ENCODE results near the gene KRTAP5-5. TPM values are rescaled to one million over a fixed set of nuclear protein-coding genes. Genes with fewer than 3 reads are reported as not detected.
A peak's percentile ranks its signal among the peaks of the same experiment; 100 is the strongest.

Gene KRTAP5-5
- total RNA-seq, 4 donors from 2014 or later = not detected

- Histone ChIP-seq H3K27ac (no peak overlapping the region), H3K4me1 (peaks cover 0 to 6% (median 0%) of the 10 kb centered on the region in 3 donors), H3K36me3 (no peaks in the 10 kb centered on the region), H3K4me3 (no peak overlapping the region), H3K27me3 (peaks cover 74% of the 10 kb centered on the region), H3K9me3 (no peaks in the 10 kb centered on the region)
- TF ChIP-seq EP300 (IDR thresholded peaks at IDR 0.05) (no peak), POLR2AphosphoS5 (IDR thresholded peaks at IDR 0.05) (no peak), POLR2A (IDR thresholded peaks at IDR 0.05) (no peak), CTCF (IDR thresholded peaks at IDR 0.05) (peak; percentile 66 to 91 (median 79))
- 46 to 70% methylated on average over 2 to 6 of the region's 35 CpGs for WGBS, 2 donors (ENCODE audit: low coverage in 1 of 2)
- peak; percentile 74 for ATAC-seq
Observed at GRCh38 chr11:1628506-1629325, 859 bp upstream of the KRTAP5-5 start.

GRCh38 chr11:1630271-1630670, 696 bp downstream of the KRTAP5-5 start:
- Histone ChIP-seq H3K4me1 (peaks cover 0 to 6% (median 0%) of the 10 kb centered on the region in 3 donors), H3K9me3 (no peaks in the 10 kb centered on the region), H3K36me3 (no peaks in the 10 kb centered on the region), H3K27ac (no peak overlapping the region), H3K27me3 (peaks cover 74% of the 10 kb centered on the region), H3K4me3 (no peak overlapping the region)
- no peak for ATAC-seq
- no CpG with 5 or more reads among the region's 2 CpGs for WGBS, 2 donors (ENCODE audit: low coverage in 1 of 2)
- no peak for TF ChIP-seq POLR2AphosphoS5 (IDR thresholded peaks at IDR 0.05)
- TF ChIP-seq POLR2A (IDR thresholded peaks at IDR 0.05) = no peak
- TF ChIP-seq EP300 (IDR thresholded peaks at IDR 0.05) = no peak
- no peak for TF ChIP-seq CTCF (IDR thresholded peaks at IDR 0.05)

- 74 to 80% methylated on average over 1 to 9 of the region's 13 CpGs for WGBS, 2 donors (ENCODE audit: low coverage in 1 of 2)
- H3K9me3 ChIP-seq = no peaks in the 10 kb centered on the region
- no peak for TF ChIP-seq EP300 (IDR thresholded peaks at IDR 0.05)
- no peak for TF ChIP-seq POLR2AphosphoS5 (IDR thresholded peaks at IDR 0.05)
- TF ChIP-seq CTCF (IDR thresholded peaks at IDR 0.05) = no peak
- TF ChIP-seq POLR2A (IDR thresholded peaks at IDR 0.05) = no peak
- peaks cover 68% of the 10 kb centered on the region for H3K27me3 ChIP-seq
- H3K36me3 ChIP-seq = no peaks in the 10 kb centered on the region
- no peak overlapping the region for H3K27ac ChIP-seq
- peaks cover 0 to 6% (median 0%) of the 10 kb centered on the region in 3 donors for H3K4me1 ChIP-seq
- no peak for ATAC-seq
- H3K4me3 ChIP-seq = no peak overlapping the region
Observed at GRCh38 chr11:1631066-1631568, 1.5 kb downstream of the KRTAP5-5 start.

GRCh38 chr11:1632053-1632714, 2.6 kb downstream of the KRTAP5-5 start:
- ATAC-seq = no peak
- WGBS, 2 donors (ENCODE audit: low coverage in 1 of 2) = 75% methylated on average over 2 of the region's 11 CpGs; no CpG with 5 or more reads in 1 of the 2 donors

More at GRCh38 chr11:1632053-1632714, 2.6 kb downstream of the KRTAP5-5 start:
- no peaks in the 10 kb centered on the region for H3K9me3 ChIP-seq
- TF ChIP-seq POLR2A (IDR thresholded peaks at IDR 0.05) (no peak), CTCF (IDR thresholded peaks at IDR 0.05) (no peak), POLR2AphosphoS5 (IDR thresholded peaks at IDR 0.05) (no peak), EP300 (IDR thresholded peaks at IDR 0.05) (no peak)
- H3K27me3 ChIP-seq = peaks cover 73% of the 10 kb centered on the region
- no peak overlapping the region for H3K4me3 ChIP-seq
- H3K27ac ChIP-seq = no peak overlapping the region
- H3K36me3 ChIP-seq = no peaks in the 10 kb centered on the region
- H3K4me1 ChIP-seq = peaks cover 0 to 6% (median 0%) of the 10 kb centered on the region in 3 donors

Measured in gastroesophageal sphincter (tissue), 4 donors.